GM19239 (cell line): ENCODE results near the gene CEP57L1.
"Not testable (repeated sequence)": the region's sequence is repeated elsewhere in the genome, so short reads cannot be mapped to it uniquely, and the experiment has no call there.

Source experiments
- DNase-seq: peaks from one replicate; pipeline ENCODE4 v3.0.0; 2011; ENCODE audit warnings: low spot score; ENCODE audit not compliant: insufficient read length
- FAIRE-seq: peaks from 2 replicates; lab custom pipeline; 2011; peaks lifted over from hg19 to GRCh38; lab: Jason Lieb, UNC

CEP57L1 gene

GRCh38 chr6:109103942-109104341, 8.6 kb downstream of the CEP57L1 start:
- DNase-seq = no peak
- FAIRE-seq = no peak

GRCh38 chr6:109104512-109104911, 9.2 kb downstream of the CEP57L1 start:
- FAIRE-seq (no peak), DNase-seq (no peak)

- no peak for DNase-seq
- FAIRE-seq = no peak
Observed at GRCh38 chr6:109105681-109106080, 10.4 kb downstream of the CEP57L1 start.

- DNase-seq, FAIRE-seq: not testable (repeated sequence)
Observed at GRCh38 chr6:109109663-109110062, 14.4 kb downstream of the CEP57L1 start.

- DNase-seq, FAIRE-seq: not testable (repeated sequence)
Observed at GRCh38 chr6:109112663-109113062, 17.4 kb downstream of the CEP57L1 start.

- DNase-seq (no peak), FAIRE-seq (peak; percentile 97)
Observed at GRCh38 chr6:109117346-109118035, 22.2 kb downstream of the CEP57L1 start.

- DNase-seq (no peak), FAIRE-seq (peak; percentile 33)
Observed at GRCh38 chr6:109118337-109118736, 23.0 kb downstream of the CEP57L1 start.

GRCh38 chr6:109118871-109119354, 23.6 kb downstream of the CEP57L1 start:
- DNase-seq (no peak), FAIRE-seq (no peak)

GRCh38 chr6:109121411-109121810, 26.1 kb downstream of the CEP57L1 start:
- FAIRE-seq (peak; percentile 55), DNase-seq (no peak)

- DNase-seq (no peak), FAIRE-seq (no peak)
Observed at GRCh38 chr6:109124219-109124618, 28.9 kb downstream of the CEP57L1 start.

GRCh38 chr6:109125504-109125903, 30.2 kb downstream of the CEP57L1 start:
- DNase-seq = no peak
- FAIRE-seq = no peak

- DNase-seq = no peak
Observed at GRCh38 chr6:109130065-109130464, 34.8 kb downstream of the CEP57L1 start.

GRCh38 chr6:109135600-109135999, 40.3 kb downstream of the CEP57L1 start:
- DNase-seq, FAIRE-seq: not testable (repeated sequence)

More at GRCh38 chr6:109130065-109130464, 34.8 kb downstream of the CEP57L1 start:
- peak; percentile 74 for FAIRE-seq

- FAIRE-seq, DNase-seq: not testable (repeated sequence)
Observed at GRCh38 chr6:109136039-109136438, 40.7 kb downstream of the CEP57L1 start.

- not testable (repeated sequence) for FAIRE-seq
Observed at GRCh38 chr6:109136530-109136929, 41.2 kb downstream of the CEP57L1 start.

GRCh38 chr6:109139109-109139508, 43.8 kb downstream of the CEP57L1 start:
- FAIRE-seq = no peak
- no peak for DNase-seq

More at GRCh38 chr6:109136530-109136929, 41.2 kb downstream of the CEP57L1 start:
- not testable (repeated sequence) for DNase-seq

- FAIRE-seq, DNase-seq: not testable (repeated sequence)
Observed at GRCh38 chr6:109142067-109142466, 46.8 kb downstream of the CEP57L1 start.

- DNase-seq = no peak
- FAIRE-seq = peak; percentile 40
Observed at GRCh38 chr6:109143191-109143590, 47.9 kb downstream of the CEP57L1 start.

- not testable (repeated sequence) for DNase-seq, FAIRE-seq
Observed at GRCh38 chr6:109148251-109148650, 52.9 kb downstream of the CEP57L1 start.

- not testable (repeated sequence) for FAIRE-seq, DNase-seq
Observed at GRCh38 chr6:109148716-109149115, 53.4 kb downstream of the CEP57L1 start.

GRCh38 chr6:109153752-109154151, 58.4 kb downstream of the CEP57L1 start:
- no peak for FAIRE-seq
- DNase-seq = no peak

- FAIRE-seq = no peak
- no peak for DNase-seq
Observed at GRCh38 chr6:109164331-109164730, 69.0 kb downstream of the CEP57L1 start.
